Pancreas (tissue), 10 donors: ENCODE results near the gene GPR15LG. TPM values are rescaled to one million over a fixed set of nuclear protein-coding genes. Genes with fewer than 3 reads are reported as not detected.

Source experiments
- ATAC-seq, 4 donors: fragments of 200-7000 bp; cut with Tn5 transposase; one replicate each; pipeline versions ENCODE4 v1.8.0 to v1.9.1; 2020; ENCODE audit warnings: mild to moderate bottlenecking in 4 of 4, moderate library complexity in 4 of 4
- DNase-seq, 6 donors: peaks; one replicate each; pipeline ENCODE4 v3.0.0-alpha.2; 2020
- FAIRE-seq: peaks from 2 replicates; lab custom pipeline; 2012; peaks lifted over from hg19 to GRCh38; lab: Jason Lieb, UNC
- H3K27ac ChIP-seq, 4 donors: fragments of 200-600 bp; sonication (generic); 1 replicate in 3 of 4; 2 replicates in 1 of 4; pipeline versions ENCODE4 v1.5.0 to v1.8.0; 2020
- H3K27me3 ChIP-seq, 4 donors: fragments of 200-600 bp; one replicate each; pipeline ENCODE4 v1.8.0; 2021
- H3K36me3 ChIP-seq, 3 donors: fragments of 200-600 bp; sonication (generic) in 1 of 3; one replicate each; pipeline versions ENCODE4 v1.5.0 to v1.8.0; 2020 to 2021
- H3K4me1 ChIP-seq, 3 donors: fragments of 200-600 bp; one replicate each; pipeline ENCODE4 v1.8.0; 2021
- H3K4me3 ChIP-seq, 4 donors: fragments of 200-600 bp; sonication (generic) in 2 of 4; one replicate each; pipeline versions ENCODE4 v1.5.0 to v1.8.0; 2020 to 2021
- H3K9me3 ChIP-seq, 4 donors: fragments of 200-600 bp; one replicate each; pipeline ENCODE4 v1.8.0; 2021
- CTCF ChIP-seq, 4 donors: fragments of 200-600 bp; sonication (generic) in 3 of 4; IDR thresholded peaks; one replicate each; pipeline versions ENCODE4 v1.5.0 to v1.8.0; 2021; ENCODE audit warnings: antibody characterized with exemption in 4 of 4
- WGBS, 2 donors: extraction: QIAGEN DNeasy Blood & Tissue Kit; methylation state at CpG; one replicate each; pipeline ENCODE4 v1.1.7; 2013; 5-methylcytosine and 5-hydroxymethylcytosine counted together
- intact Hi-C, 3 donors: fragments of 100-400 bp; cut with DNase I; formaldehyde crosslinking; loops; one replicate each; pipeline versions ENCODE4 v1.11.1 to v1.14.2; 2022
- polyA plus RNA-seq, 2 donors: library from polyadenylated mRNA; stranded (reverse); fragments of 200-250 nt; gene quantifications; one replicate each; pipeline ENCODE4 v1.2.3, GENCODE V29; 2013
- total RNA-seq, 6 donors: library from RNA; stranded (reverse); fragmentation: NEBNext Ultra II Directional in 4 of 6; extraction: Animal tissue kit (Norgen Biotek cat#: 25700) in 4 of 6; gene quantifications; one replicate each; pipeline versions ENCODE4 v1.2.1 to v1.2.4, GENCODE V29; 2021 to 2023
- donor health status: healthy with polysubstance abuse.
- donor health status: DM: no; HTN: no; CAD: no; lungs with moderate emphysema.
- donor health status: DM: no; HTN: no; CAD: no.
- donor health status: control.
- donor health status: control.
- donor health status: Bipolar disorder and iron deficiency.
- donor health status: DM: yes; HTN: yes; CAD: no.
- donor health status: DM: no; HTN: no; CAD: no.
- donor health status: DM: no; HTN: no; CAD: no.
- donor health status: DM: yes; HTN: yes; CAD: no.

GPR15LG gene
- total and polyA plus RNA-seq, 8 donors, result 0.09 to 0.32 (median 0.23) TPM; not detected in 5

GRCh38 chr10:84184517-84184916 lies 10.9 kb downstream of the GPR15LG start:
- no peak for FAIRE-seq
- 65 to 73% methylated on average over 4 of the region's 4 CpGs for WGBS, 2 donors
- DNase-seq, result no peak

GRCh38 chr10:84185526-84186175 lies 12.1 kb downstream of the GPR15LG start:
- WGBS, 2 donors, result 42 to 52% methylated on average over 11 of the region's 11 CpGs
- Histone ChIP-seq H3K4me1 (no peaks in the 10 kb centered on the region), H3K36me3 (no peaks in the 10 kb centered on the region), H3K27me3 (no peaks in the 10 kb centered on the region), H3K9me3 (no peaks in the 10 kb centered on the region), H3K4me3 (no peak overlapping the region), H3K27ac (no peak overlapping the region)
- intact Hi-C loops, result no loop called here
- DNase-seq (no peak), FAIRE-seq (no peak), ATAC-seq (no peak)
- no peak for TF ChIP-seq CTCF (IDR thresholded peaks at IDR 0.05)

More at GRCh38 chr10:84184517-84184916, 10.9 kb downstream of the GPR15LG start:
- ATAC-seq, result no peak
- no peaks in the 10 kb centered on the region for H3K36me3 ChIP-seq
- no peak overlapping the region for H3K27ac ChIP-seq
- H3K4me1 ChIP-seq, result no peaks in the 10 kb centered on the region
- TF ChIP-seq CTCF (IDR thresholded peaks at IDR 0.05), result no peak
- H3K9me3 ChIP-seq, result no peaks in the 10 kb centered on the region
- no peak overlapping the region for H3K4me3 ChIP-seq
- intact Hi-C loops, result no loop called here
- no peaks in the 10 kb centered on the region for H3K27me3 ChIP-seq

GRCh38 chr10:84188815-84189214 lies 15.2 kb downstream of the GPR15LG start:
- no peaks in the 10 kb centered on the region for H3K27me3 ChIP-seq
- no peaks in the 10 kb centered on the region for H3K36me3 ChIP-seq
- DNase-seq, result no peak
- WGBS, 2 donors, result 55 to 61% methylated on average over 3 of the region's 3 CpGs
- ATAC-seq, result no peak
- intact Hi-C loops, result no loop called here
- FAIRE-seq, result no peak
- no peaks in the 10 kb centered on the region for H3K4me1 ChIP-seq
- no peaks in the 10 kb centered on the region for H3K9me3 ChIP-seq
- H3K4me3 ChIP-seq, result no peak overlapping the region
- TF ChIP-seq CTCF (IDR thresholded peaks at IDR 0.05), result no peak
- H3K27ac ChIP-seq, result no peak overlapping the region

GRCh38 chr10:84190621-84191020 lies 17.0 kb downstream of the GPR15LG start:
- H3K27me3 ChIP-seq, result peaks cover 0 to 10% (median 0%) of the 10 kb centered on the region in 4 donors
- TF ChIP-seq CTCF (IDR thresholded peaks at IDR 0.05), result no peak
- FAIRE-seq (no peak), DNase-seq (no peak), ATAC-seq (no peak)
- H3K4me3 ChIP-seq, result no peak overlapping the region
- no peaks in the 10 kb centered on the region for H3K36me3 ChIP-seq
- intact Hi-C loops, result no loop called here
- H3K27ac ChIP-seq, result no peak overlapping the region
- peaks cover 0 to 6% (median 5%) of the 10 kb centered on the region in 3 donors for H3K4me1 ChIP-seq
- WGBS, 2 donors, result 63 to 75% methylated on average over 3 of the region's 3 CpGs
- no peaks in the 10 kb centered on the region for H3K9me3 ChIP-seq

GRCh38 chr10:84191106-84191505 lies 17.5 kb downstream of the GPR15LG start:
- no peaks in the 10 kb centered on the region for H3K36me3 ChIP-seq
- H3K4me3 ChIP-seq, result no peak overlapping the region
- intact Hi-C loops, result no loop called here
- H3K27ac ChIP-seq, result no peak overlapping the region
- peaks cover 0 to 10% (median 0%) of the 10 kb centered on the region in 4 donors for H3K27me3 ChIP-seq
- DNase-seq (no peak), ATAC-seq (no peak), FAIRE-seq (no peak)
- WGBS, 2 donors, result 63% methylated on average over 5 of the region's 5 CpGs
- peaks cover 0 to 6% (median 5%) of the 10 kb centered on the region in 3 donors for H3K4me1 ChIP-seq
- TF ChIP-seq CTCF (IDR thresholded peaks at IDR 0.05), result no peak
- H3K9me3 ChIP-seq, result no peaks in the 10 kb centered on the region
